Measurements from ENCODE around the gene SUSD5.

DNA sequence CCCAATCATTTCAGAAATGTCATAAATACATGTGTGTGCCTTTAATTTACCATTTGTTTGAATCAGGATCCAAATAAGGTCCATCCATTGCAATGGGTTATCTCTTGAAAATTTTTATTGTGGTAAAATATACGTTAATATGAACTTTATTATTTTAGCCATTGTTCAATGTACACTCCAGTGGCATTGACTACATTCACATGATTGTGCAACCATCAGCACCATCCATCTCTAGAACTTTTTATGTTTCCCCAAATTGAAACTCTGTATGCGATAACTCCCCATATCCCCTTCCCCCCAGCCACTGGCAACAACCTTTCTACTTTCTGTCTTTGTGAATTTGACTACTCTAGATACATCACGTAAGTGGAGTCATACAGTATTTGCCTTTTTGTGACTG lies 92.8 kb downstream of the SUSD5 start:
- TF ChIP-seq, protein P1, sequence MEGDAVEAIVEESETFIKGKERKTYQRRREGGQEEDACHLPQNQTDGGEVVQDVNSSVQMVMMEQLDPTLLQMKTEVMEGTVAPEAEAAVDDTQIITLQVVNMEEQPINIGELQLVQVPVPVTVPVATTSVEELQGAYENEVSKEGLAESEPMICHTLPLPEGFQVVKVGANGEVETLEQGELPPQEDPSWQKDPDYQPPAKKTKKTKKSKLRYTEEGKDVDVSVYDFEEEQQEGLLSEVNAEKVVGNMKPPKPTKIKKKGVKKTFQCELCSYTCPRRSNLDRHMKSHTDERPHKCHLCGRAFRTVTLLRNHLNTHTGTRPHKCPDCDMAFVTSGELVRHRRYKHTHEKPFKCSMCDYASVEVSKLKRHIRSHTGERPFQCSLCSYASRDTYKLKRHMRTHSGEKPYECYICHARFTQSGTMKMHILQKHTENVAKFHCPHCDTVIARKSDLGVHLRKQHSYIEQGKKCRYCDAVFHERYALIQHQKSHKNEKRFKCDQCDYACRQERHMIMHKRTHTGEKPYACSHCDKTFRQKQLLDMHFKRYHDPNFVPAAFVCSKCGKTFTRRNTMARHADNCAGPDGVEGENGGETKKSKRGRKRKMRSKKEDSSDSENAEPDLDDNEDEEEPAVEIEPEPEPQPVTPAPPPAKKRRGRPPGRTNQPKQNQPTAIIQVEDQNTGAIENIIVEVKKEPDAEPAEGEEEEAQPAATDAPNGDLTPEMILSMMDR (tag by site-specific recombination; IDR thresholded peaks at IDR 0.05), result no peak
- no peak for TF ChIP-seq GLIS1 (tag by site-specific recombination; IDR thresholded peaks at IDR 0.05)
- TF ChIP-seq, protein P2, sequence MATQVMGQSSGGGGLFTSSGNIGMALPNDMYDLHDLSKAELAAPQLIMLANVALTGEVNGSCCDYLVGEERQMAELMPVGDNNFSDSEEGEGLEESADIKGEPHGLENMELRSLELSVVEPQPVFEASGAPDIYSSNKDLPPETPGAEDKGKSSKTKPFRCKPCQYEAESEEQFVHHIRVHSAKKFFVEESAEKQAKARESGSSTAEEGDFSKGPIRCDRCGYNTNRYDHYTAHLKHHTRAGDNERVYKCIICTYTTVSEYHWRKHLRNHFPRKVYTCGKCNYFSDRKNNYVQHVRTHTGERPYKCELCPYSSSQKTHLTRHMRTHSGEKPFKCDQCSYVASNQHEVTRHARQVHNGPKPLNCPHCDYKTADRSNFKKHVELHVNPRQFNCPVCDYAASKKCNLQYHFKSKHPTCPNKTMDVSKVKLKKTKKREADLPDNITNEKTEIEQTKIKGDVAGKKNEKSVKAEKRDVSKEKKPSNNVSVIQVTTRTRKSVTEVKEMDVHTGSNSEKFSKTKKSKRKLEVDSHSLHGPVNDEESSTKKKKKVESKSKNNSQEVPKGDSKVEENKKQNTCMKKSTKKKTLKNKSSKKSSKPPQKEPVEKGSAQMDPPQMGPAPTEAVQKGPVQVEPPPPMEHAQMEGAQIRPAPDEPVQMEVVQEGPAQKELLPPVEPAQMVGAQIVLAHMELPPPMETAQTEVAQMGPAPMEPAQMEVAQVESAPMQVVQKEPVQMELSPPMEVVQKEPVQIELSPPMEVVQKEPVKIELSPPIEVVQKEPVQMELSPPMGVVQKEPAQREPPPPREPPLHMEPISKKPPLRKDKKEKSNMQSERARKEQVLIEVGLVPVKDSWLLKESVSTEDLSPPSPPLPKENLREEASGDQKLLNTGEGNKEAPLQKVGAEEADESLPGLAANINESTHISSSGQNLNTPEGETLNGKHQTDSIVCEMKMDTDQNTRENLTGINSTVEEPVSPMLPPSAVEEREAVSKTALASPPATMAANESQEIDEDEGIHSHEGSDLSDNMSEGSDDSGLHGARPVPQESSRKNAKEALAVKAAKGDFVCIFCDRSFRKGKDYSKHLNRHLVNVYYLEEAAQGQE (tag by site-specific recombination; IDR thresholded peaks at IDR 0.05), result no peak
- no peak for TF ChIP-seq ZFP3 (tag by site-specific recombination; IDR thresholded peaks at IDR 0.05; ENCODE audit: low read depth)
- no peak for TF ChIP-seq ZFP41 (tag by site-specific recombination; IDR thresholded peaks at IDR 0.05; ENCODE audit: borderline replicate concordance)
- TF ChIP-seq, protein P3, sequence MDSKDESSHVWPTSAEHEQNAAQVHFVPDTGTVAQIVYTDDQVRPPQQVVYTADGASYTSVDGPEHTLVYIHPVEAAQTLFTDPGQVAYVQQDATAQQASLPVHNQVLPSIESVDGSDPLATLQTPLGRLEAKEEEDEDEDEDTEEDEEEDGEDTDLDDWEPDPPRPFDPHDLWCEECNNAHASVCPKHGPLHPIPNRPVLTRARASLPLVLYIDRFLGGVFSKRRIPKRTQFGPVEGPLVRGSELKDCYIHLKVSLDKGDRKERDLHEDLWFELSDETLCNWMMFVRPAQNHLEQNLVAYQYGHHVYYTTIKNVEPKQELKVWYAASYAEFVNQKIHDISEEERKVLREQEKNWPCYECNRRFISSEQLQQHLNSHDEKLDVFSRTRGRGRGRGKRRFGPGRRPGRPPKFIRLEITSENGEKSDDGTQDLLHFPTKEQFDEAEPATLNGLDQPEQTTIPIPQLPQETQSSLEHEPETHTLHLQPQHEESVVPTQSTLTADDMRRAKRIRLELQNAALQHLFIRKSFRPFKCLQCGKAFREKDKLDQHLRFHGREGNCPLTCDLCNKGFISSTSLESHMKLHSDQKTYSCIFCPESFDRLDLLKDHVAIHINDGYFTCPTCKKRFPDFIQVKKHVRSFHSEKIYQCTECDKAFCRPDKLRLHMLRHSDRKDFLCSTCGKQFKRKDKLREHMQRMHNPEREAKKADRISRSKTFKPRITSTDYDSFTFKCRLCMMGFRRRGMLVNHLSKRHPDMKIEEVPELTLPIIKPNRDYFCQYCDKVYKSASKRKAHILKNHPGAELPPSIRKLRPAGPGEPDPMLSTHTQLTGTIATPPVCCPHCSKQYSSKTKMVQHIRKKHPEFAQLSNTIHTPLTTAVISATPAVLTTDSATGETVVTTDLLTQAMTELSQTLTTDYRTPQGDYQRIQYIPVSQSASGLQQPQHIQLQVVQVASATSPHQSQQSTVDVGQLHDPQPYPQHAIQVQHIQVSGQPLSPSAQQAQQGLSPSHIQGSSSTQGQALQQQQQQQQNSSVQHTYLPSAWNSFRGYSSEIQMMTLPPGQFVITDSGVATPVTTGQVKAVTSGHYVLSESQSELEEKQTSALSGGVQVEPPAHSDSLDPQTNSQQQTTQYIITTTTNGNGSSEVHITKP (tag by site-specific recombination; IDR thresholded peaks at IDR 0.05), result no peak
- TF ChIP-seq, protein P4, sequence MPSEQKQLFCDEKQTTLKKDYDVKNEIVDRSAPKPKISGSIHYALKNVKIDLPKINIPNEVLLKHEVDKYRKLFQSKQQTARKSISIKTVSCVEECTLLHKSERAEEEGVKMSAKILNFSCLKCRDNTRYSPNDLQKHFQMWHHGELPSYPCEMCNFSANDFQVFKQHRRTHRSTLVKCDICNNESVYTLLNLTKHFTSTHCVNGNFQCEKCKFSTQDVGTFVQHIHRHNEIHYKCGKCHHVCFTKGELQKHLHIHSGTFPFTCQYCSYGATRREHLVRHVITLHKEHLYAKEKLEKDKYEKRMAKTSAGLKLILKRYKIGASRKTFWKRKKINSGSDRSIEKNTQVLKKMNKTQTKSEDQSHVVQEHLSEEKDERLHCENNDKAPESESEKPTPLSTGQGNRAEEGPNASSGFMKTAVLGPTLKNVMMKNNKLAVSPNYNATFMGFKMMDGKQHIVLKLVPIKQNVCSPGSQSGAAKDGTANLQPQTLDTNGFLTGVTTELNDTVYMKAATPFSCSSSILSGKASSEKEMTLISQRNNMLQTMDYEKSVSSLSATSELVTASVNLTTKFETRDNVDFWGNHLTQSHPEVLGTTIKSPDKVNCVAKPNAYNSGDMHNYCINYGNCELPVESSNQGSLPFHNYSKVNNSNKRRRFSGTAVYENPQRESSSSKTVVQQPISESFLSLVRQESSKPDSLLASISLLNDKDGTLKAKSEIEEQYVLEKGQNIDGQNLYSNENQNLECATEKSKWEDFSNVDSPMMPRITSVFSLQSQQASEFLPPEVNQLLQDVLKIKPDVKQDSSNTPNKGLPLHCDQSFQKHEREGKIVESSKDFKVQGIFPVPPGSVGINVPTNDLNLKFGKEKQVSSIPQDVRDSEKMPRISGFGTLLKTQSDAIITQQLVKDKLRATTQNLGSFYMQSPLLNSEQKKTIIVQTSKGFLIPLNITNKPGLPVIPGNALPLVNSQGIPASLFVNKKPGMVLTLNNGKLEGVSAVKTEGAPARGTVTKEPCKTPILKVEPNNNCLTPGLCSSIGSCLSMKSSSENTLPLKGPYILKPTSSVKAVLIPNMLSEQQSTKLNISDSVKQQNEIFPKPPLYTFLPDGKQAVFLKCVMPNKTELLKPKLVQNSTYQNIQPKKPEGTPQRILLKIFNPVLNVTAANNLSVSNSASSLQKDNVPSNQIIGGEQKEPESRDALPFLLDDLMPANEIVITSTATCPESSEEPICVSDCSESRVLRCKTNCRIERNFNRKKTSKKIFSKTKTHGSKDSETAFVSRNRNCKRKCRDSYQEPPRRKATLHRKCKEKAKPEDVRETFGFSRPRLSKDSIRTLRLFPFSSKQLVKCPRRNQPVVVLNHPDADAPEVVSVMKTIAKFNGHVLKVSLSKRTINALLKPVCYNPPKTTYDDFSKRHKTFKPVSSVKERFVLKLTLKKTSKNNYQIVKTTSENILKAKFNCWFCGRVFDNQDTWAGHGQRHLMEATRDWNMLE (tag by site-specific recombination; conservative IDR thresholded peaks at IDR 0.05; ENCODE audit: low read depth), result no peak
- no peak for TF ChIP-seq PRDM1 (tag by site-specific recombination; IDR thresholded peaks at IDR 0.05)
- TF ChIP-seq TCF7L2 (IDR thresholded peaks at IDR 0.05; ENCODE audit: borderline replicate concordance, low read depth, low read length), result no peak
- TF ChIP-seq, protein P5, sequence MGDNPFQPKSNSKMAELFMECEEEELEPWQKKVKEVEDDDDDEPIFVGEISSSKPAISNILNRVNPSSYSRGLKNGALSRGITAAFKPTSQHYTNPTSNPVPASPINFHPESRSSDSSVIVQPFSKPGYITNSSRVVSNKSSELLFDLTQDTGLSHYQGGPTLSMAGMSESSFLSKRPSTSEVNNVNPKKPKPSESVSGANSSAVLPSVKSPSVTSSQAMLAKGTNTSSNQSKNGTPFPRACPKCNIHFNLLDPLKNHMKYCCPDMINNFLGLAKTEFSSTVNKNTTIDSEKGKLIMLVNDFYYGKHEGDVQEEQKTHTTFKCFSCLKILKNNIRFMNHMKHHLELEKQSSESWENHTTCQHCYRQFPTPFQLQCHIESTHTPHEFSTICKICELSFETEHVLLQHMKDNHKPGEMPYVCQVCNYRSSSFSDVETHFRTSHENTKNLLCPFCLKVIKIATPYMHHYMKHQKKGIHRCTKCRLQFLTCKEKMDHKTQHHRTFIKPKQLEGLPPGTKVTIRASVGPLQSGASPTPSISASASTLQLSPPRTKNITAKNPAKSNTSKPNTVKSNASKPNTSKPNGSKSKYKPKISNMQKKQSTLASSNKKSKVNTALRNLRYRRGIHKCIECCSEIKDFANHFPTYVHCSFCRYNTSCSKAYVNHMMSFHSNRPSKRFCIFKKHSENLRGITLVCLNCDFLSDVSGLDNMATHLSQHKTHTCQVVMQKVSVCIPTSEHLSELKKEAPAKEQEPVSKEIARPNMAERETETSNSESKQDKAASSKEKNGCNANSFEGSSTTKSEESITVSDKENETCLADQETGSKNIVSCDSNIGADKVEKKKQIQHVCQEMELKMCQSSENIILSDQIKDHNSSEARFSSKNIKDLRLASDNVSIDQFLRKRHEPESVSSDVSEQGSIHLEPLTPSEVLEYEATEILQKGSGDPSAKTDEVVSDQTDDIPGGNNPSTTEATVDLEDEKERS (tag by site-specific recombination; IDR thresholded peaks at IDR 0.05), result no peak
- TF ChIP-seq ZNF404 (tag by site-specific recombination; IDR thresholded peaks at IDR 0.05), result no peak
- TF ChIP-seq HOXA7 (CRISPR knock-in tag; IDR thresholded peaks at IDR 0.05; ENCODE audit: borderline replicate concordance), result no peak
- TF ChIP-seq ZIC2 (tag by site-specific recombination; IDR thresholded peaks at IDR 0.05), result no peak
- no peak for TF ChIP-seq ZNF670 (tag by site-specific recombination; IDR thresholded peaks at IDR 0.05; ENCODE audit: low read depth)

All from HEK293 (cell line).